ENCODE data around the gene PTMA.

- peak; percentile 74 to 86 (median 81) for TF ChIP-seq CTCF (IDR thresholded peaks at IDR 0.05)
- TF ChIP-seq POLR2AphosphoS5 (IDR thresholded peaks at IDR 0.05) = peak; percentile 98 to 99 (median 99)
- peak; percentile 89 for TF ChIP-seq POLR2A (IDR thresholded peaks at IDR 0.05)
These were observed 1.3 kb upstream of the PTMA start for GRCh38 chr2:231706731-231707624.
